ENCODE data around the gene TIFAB.

The TIFAB gene

GRCh38 chr5:135422419-135422818 lies 29.7 kb downstream of the TIFAB start:
- no peak for DNase-seq

- DNase-seq: no peak
These were observed 35.1 kb downstream of the TIFAB start for GRCh38 chr5:135417083-135417482.

GRCh38 chr5:135405082-135405481 lies 47.1 kb downstream of the TIFAB start:
- no peak for DNase-seq

DNA sequence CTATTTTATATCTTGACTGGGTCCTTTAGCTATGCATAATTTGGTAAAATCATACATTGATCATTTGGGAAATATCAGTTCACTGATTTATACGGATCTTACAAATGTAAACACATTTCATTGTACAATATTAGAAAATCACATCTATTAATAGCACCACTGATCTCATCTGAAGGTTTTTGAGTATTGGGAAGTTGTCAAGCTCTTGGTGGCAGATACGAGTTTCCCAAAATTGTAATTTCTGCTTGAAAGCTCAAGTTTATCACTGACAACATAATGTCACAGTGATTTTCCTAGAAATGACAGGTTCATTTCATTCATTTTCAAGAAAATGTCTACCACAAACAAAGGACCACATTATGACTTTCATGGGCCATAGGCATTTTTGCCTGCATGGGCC lies 50.1 kb downstream of the TIFAB start:
- no peak for DNase-seq

DNA sequence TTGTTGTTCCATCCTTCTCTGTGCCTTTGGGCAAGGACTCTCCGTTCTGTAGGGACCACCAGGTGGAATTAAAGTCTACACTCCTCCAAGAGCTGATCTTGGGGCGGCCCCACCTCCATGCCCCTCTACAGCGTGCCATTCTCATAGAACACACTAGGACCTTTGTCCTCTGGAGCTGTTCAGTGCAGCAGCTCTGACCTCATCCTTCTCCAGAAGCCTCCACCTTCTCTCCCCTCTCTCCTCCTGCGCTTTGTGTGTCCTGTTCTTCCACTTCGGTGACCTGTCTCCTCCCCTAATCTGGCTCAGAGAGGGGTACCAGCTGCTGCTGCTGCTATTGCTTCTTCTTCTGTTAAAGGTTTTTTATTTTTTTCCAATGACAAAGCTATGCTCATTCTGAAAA lies 51.3 kb downstream of the TIFAB start:
- DNase-seq: peak in 2 of 3 experiments; percentile 39 to 75

DNA sequence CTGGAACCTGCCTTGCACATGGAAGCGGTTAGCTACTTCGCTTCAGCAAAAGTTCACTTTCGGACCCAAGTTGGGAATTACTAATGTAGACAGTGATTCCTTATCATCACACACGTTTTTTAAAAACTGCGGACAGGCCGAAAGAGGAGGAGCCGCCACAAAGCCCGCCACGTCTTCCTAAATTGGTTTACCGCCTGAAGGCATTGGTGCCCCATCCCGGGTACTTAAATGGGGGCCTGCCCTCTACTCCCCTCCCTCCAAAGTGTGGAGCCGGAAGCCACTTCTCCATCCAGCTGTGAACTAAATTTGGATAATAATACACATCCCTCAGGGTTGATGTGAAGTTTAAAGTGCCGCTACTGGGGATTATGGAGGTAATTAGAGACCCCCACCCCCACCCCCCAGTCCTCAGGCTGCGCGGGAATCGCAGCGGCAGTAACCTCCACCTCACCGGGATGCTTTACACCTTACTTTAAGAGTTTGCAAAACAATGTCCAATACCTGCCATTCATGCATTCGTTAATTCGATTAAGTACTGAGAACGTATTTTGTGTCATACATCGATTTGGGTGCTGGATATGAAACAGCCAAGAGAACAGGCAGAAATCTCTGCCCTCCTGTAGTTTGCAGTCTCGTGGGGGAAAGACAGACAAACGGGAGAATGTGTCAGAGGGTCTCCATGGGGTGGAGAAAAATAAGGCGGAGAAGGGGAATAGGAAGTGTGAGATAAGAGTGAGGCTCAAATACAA lies 52.2 kb downstream of the TIFAB start:
- peak in 2 of 3 experiments; percentile 65 to 74 for DNase-seq

DNA sequence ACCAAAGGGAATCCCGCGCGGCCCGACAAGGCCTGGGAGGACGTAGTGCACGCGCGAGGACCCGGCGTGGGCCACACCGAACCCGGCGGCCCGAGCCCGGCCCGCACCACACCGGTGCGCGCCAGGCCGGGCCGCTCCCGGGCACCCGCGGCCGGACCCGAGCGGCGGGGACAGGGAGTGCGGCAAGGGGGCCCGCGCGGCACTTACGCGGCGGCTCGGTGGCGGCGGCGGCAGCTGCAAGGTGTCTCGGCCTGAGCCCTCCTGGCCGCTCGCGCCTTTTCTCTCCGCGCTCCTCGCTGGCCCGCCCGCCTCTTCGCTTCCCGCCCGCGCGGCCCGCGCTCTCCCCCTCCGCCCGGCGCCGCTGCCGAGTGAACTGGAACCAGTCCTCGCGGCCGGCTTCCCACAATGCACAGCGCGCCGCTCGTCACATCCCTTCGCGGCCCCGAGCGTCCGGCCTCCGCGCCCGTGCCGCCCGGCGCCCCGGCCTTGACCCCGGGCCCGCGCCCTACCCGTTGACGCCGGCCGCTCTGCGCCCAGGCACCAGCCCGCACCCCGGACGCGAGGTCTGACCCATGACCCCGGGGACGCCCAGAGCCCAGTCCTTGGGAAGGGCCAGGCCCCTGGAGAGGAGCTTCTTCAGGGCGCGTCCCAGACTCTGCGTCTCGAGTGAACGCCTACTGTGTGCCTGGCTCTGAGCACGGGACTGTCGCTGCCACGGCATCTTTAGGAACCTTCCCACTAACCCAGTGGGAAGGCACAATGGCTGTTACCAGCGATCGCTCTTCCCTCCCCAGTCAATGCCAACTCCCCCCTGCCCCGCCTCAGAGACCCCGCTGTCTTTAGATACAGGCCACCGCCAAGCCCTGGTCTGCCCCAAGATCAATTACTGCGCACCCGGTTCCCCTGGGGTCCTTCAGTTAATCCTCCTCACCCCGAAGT lies 53.0 kb downstream of the TIFAB start, which contains the start of gene MACROH2A1:
MACROH2A1 (minus strand) TSS at position 377 of the 939 bp plus-strand sequence. CDS start 10,138 bp downstream, outside the sequence.
- peak; percentile 79 to 81 (median 80) for DNase-seq

- peak; percentile 72 to 83 (median 78) for DNase-seq
These were observed 53.8 kb downstream of the TIFAB start for GRCh38 chr5:135398160-135398854.

Measured in NCI-H1417 (cell line).